Ishikawa (cell line): ENCODE results near the gene GPR18.

Experiments
- CEBPB ChIP-seq: IDR thresholded peaks from 2 replicates; pipeline ENCODE4 v1.6.1; 2012
- CREB1 ChIP-seq: IDR thresholded peaks from 2 replicates; pipeline ENCODE4 v1.6.1; 2012; ENCODE audit warnings: low read depth
- EGR1 ChIP-seq: IDR thresholded peaks from 2 replicates; pipeline ENCODE4 v1.6.1; 2012
- EP300 ChIP-seq: IDR thresholded peaks from 2 replicates; pipeline ENCODE4 v1.6.1; 2012; ENCODE audit warnings: borderline replicate concordance
- FOXM1 ChIP-seq: IDR thresholded peaks from 2 replicates; pipeline ENCODE4 v1.6.1; 2012; ENCODE audit warnings: low read depth, borderline replicate concordance
- MAX ChIP-seq: IDR thresholded peaks from 2 replicates; pipeline ENCODE4 v1.6.1; 2012
- NFIC ChIP-seq: IDR thresholded peaks from 2 replicates; pipeline ENCODE4 v1.6.1; 2012
- RAD21 ChIP-seq: IDR thresholded peaks from 2 replicates; pipeline ENCODE4 v1.6.1; 2012; ENCODE audit warnings: low read depth
- TAF1 ChIP-seq: IDR thresholded peaks from 2 replicates; pipeline ENCODE4 v1.6.1; 2012; ENCODE audit warnings: low read depth, mild to moderate bottlenecking
- TCF12 ChIP-seq: IDR thresholded peaks from 2 replicates; pipeline ENCODE4 v1.6.1; 2012; ENCODE audit warnings: low read depth
- TEAD4 ChIP-seq: IDR thresholded peaks from 2 replicates; pipeline ENCODE4 v1.6.1; 2012
- YY1 ChIP-seq: IDR thresholded peaks from 2 replicates; pipeline ENCODE4 v1.6.1; 2012; ENCODE audit warnings: low read depth
- ZBTB7A ChIP-seq: IDR thresholded peaks from 2 replicates; pipeline ENCODE4 v1.6.1; 2012; ENCODE audit warnings: low read depth
- TF ChIP-seq, protein P1 (sequence below): IDR thresholded peaks from 2 replicates; pipeline ENCODE4 v1.6.1; 2012; ENCODE audit warnings: low read depth, mild to moderate bottlenecking
- TF ChIP-seq, protein P2 (sequence below): IDR thresholded peaks from 2 replicates; pipeline ENCODE4 v1.6.1; 2012

GPR18 gene

DNA sequence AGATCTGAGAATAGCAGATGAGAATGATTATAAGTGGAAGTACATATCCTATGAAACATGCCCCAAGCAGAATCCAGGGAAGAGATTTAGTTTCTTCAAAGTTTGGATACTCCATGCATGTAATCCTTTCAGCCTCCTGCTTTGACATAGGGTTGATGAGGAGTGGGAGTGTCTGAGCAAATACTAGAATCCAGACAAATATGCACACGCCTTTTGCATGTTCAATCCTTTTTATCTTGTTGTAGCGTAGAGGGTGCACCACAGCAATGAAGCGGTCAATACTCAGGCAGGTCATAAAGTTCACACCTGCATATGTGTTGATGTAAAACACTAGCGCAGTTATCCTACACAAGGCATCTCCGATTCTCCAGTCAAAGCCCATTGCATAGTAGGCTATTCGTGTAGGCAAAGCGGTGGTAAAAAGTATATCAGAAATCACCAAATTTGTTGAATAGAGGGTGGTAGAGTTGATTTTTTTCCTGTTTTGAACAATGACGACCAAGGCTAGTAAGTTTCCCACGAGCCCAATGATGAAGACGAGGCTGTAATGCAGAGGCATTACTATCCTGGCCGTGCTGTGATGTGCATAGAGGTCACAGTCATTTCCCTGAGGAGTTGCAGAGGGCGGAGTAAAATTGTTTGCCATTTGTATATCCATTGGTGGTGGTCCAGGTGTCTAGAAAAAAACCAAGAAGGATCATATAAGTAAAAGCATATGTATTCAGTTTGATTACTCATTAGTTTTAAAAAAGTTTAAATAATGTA is 37.5 kb upstream of the GPR18 start:
- no peak for TF ChIP-seq TCF12
- no peak for TF ChIP-seq TEAD4
- TF ChIP-seq EP300, result no peak
- no peak for TF ChIP-seq CEBPB
- no peak for TF ChIP-seq MAX
- TF ChIP-seq, protein P1, sequence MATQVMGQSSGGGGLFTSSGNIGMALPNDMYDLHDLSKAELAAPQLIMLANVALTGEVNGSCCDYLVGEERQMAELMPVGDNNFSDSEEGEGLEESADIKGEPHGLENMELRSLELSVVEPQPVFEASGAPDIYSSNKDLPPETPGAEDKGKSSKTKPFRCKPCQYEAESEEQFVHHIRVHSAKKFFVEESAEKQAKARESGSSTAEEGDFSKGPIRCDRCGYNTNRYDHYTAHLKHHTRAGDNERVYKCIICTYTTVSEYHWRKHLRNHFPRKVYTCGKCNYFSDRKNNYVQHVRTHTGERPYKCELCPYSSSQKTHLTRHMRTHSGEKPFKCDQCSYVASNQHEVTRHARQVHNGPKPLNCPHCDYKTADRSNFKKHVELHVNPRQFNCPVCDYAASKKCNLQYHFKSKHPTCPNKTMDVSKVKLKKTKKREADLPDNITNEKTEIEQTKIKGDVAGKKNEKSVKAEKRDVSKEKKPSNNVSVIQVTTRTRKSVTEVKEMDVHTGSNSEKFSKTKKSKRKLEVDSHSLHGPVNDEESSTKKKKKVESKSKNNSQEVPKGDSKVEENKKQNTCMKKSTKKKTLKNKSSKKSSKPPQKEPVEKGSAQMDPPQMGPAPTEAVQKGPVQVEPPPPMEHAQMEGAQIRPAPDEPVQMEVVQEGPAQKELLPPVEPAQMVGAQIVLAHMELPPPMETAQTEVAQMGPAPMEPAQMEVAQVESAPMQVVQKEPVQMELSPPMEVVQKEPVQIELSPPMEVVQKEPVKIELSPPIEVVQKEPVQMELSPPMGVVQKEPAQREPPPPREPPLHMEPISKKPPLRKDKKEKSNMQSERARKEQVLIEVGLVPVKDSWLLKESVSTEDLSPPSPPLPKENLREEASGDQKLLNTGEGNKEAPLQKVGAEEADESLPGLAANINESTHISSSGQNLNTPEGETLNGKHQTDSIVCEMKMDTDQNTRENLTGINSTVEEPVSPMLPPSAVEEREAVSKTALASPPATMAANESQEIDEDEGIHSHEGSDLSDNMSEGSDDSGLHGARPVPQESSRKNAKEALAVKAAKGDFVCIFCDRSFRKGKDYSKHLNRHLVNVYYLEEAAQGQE, result no peak
- TF ChIP-seq, protein P2, sequence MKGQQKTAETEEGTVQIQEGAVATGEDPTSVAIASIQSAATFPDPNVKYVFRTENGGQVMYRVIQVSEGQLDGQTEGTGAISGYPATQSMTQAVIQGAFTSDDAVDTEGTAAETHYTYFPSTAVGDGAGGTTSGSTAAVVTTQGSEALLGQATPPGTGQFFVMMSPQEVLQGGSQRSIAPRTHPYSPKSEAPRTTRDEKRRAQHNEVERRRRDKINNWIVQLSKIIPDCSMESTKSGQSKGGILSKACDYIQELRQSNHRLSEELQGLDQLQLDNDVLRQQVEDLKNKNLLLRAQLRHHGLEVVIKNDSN, result no peak
- no peak for TF ChIP-seq ZBTB7A
- no peak for TF ChIP-seq YY1
- no peak for TF ChIP-seq EGR1
- TF ChIP-seq FOXM1, result no peak
- TF ChIP-seq RAD21, result no peak
- TF ChIP-seq CREB1, result no peak
- TF ChIP-seq NFIC, result no peak

GRCh38 chr13:99294958-99295357 is 36.8 kb upstream of the GPR18 start:
- TF ChIP-seq, protein P2, result no peak
- TF ChIP-seq YY1, result no peak
- TF ChIP-seq EGR1, result no peak
- TF ChIP-seq NFIC, result no peak
- no peak for TF ChIP-seq MAX
- no peak for TF ChIP-seq TCF12
- no peak for TF ChIP-seq CREB1
- TF ChIP-seq RAD21, result no peak
- TF ChIP-seq EP300, result no peak
- TF ChIP-seq TEAD4, result no peak
- TF ChIP-seq, protein P1, result no peak
- TF ChIP-seq CEBPB, result no peak
- TF ChIP-seq FOXM1, result no peak
- no peak for TF ChIP-seq ZBTB7A
- no peak for TF ChIP-seq TAF1

DNA sequence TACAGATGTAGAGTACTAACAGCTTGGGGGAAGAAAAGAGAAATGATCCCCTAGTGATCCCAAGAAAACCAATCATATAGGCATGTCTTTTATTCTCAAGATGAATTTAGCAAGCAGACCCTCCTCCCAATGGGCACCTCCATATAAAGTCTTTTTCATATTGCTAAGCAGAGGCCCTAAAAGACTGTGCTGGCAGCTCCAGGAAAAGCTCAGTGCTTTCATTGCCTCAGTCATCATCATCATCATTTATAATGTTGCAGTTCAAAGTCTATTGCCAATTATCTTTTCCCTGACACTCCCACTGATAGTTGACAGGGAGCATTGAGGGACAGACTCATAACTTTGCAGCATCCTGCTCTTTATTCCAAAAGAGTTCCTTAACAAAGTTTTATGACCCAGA is 36.0 kb upstream of the GPR18 start:
- TF ChIP-seq TEAD4 (no peak), YY1 (no peak), EGR1 (no peak), CREB1 (no peak), EP300 (no peak), TAF1 (no peak), TCF12 (no peak), NFIC (no peak)
- TF ChIP-seq, protein P1, result no peak
- TF ChIP-seq, protein P2, result no peak

GRCh38 chr13:99293178-99293577 is 35.0 kb upstream of the GPR18 start:
- no peak for TF ChIP-seq TCF12
- TF ChIP-seq EP300, result no peak
- no peak for TF ChIP-seq ZBTB7A
- no peak for TF ChIP-seq RAD21
